HFF-Myc (cell line): Measurements from ENCODE around the gene FIP1L1.

Source experiments
- DNase-seq: peaks from one replicate; pipeline ENCODE4 v3.0.0-alpha.2; 2011; ENCODE audit warnings: low read depth; ENCODE audit errors: extremely low read depth
- H3K4me3 ChIP-seq: replicated peaks from 2 replicates; pipeline ENCODE4 v1.5.1; 2011; ENCODE audit warnings: low read depth, mild to moderate bottlenecking, control low read depth, low read length
- TF ChIP-seq, protein P1 (sequence below): IDR thresholded peaks from 2 replicates; pipeline ENCODE4 v1.5.1; 2012; ENCODE audit warnings: mild to moderate bottlenecking, low read depth, low read length, control low read depth; ENCODE audit errors: missing control alignments

The FIP1L1 gene

DNA sequence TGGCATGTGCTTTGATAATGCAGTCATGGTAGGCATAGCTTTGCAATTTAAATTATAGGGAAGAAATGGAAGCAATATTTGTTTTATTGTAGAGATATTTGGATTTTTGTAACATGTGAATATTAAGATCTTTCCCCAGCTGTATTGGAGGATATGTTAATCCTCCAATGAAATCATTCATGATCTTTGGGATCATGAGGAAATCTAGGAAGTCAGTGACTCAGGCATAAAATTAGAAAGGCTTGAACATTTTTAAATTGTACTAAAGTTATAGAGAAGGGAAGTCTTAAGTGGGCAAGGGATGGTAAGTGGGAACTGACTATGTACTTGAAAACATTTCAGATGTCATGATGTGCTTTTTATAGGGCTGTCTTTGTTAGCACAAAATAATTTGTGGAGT lies 46.8 kb downstream of the FIP1L1 start:
- H3K4me3 ChIP-seq: no peak overlapping the region
- no peak for DNase-seq
- TF ChIP-seq, protein P1, sequence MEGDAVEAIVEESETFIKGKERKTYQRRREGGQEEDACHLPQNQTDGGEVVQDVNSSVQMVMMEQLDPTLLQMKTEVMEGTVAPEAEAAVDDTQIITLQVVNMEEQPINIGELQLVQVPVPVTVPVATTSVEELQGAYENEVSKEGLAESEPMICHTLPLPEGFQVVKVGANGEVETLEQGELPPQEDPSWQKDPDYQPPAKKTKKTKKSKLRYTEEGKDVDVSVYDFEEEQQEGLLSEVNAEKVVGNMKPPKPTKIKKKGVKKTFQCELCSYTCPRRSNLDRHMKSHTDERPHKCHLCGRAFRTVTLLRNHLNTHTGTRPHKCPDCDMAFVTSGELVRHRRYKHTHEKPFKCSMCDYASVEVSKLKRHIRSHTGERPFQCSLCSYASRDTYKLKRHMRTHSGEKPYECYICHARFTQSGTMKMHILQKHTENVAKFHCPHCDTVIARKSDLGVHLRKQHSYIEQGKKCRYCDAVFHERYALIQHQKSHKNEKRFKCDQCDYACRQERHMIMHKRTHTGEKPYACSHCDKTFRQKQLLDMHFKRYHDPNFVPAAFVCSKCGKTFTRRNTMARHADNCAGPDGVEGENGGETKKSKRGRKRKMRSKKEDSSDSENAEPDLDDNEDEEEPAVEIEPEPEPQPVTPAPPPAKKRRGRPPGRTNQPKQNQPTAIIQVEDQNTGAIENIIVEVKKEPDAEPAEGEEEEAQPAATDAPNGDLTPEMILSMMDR: no peak

DNA sequence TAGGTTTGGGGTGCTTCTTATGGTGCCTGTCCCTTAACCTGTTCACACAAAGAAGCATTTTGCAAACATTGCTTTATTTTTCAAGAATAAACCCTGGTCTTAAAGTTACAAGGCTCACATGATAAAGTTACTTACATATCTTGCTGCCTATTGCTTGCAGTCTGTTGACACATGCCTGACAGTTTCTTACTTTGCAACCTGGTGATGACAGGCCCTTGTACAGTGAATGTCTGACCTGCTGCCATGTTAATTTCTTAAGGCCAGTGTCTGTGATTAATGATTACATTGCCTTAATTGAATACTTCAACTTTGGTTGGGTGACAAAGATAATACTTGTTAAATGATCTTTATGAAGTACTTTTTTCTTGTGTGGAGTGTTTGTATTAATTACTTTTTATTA lies 49.9 kb downstream of the FIP1L1 start:
- TF ChIP-seq, protein P1: no peak
- H3K4me3 ChIP-seq: no peak overlapping the region
- DNase-seq: no peak

DNA sequence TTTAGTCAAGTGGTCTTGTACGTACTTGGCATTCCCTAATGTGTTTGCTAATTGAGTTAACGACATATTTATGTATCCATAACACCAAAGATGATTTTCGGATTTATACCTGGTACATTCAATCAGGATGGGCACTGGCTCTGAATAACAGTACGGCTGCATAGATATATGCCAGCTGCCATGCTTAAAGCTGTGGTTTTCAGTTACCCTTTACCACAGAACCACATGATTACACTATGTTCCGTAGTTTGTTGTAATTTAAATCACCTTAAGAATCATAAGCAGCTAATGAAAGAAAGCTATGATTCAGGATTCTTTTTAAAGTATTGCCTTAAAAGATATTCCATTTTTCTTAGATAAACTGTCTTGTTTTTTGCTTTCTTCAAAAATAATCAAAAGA lies 53.6 kb downstream of the FIP1L1 start:
- DNase-seq: no peak
- H3K4me3 ChIP-seq: no peak overlapping the region
- TF ChIP-seq, protein P1: no peak

DNA sequence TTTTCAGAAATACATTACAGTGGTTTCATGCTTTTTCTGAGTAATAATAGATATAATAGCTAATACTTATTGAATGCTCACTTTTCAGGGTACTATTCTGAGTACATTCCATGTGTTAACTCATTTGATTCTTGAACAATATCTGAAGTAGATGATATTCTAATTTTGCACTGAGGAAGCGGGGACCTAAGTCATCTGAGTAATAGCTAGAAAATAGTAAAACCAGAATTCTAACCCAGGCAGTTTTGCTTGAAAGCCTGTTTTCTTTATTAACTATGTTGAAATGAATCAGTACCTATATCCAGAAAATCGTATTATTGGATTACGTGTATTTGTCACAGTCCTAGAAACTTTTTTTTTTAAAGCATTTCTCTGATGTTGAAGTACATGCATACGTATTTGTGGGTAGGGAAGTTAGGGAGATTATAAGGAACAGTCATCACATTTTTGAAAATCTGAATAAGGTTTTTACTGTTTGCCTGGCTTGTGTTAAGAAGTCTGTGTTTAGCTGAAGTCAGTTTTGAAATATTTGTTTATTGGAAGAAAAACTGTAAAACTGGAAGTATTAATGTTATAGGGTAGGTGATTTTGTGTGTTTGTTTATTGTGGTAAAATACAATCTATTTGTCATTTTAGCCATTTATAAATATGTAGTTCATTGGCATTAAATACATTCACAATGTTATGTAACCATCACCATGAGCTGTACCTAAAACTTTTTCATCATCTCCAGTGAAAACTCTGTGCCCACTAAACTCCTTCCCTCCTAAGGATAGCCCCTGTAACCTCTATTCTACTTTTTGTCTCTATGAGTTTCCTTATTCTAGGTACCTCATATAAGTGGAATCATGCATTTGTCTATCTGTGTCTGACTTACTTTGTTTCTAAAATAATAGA lies 55.3 kb downstream of the FIP1L1 start:
- no peak for DNase-seq
- no peak overlapping the region for H3K4me3 ChIP-seq
- TF ChIP-seq, protein P1: no peak

DNA sequence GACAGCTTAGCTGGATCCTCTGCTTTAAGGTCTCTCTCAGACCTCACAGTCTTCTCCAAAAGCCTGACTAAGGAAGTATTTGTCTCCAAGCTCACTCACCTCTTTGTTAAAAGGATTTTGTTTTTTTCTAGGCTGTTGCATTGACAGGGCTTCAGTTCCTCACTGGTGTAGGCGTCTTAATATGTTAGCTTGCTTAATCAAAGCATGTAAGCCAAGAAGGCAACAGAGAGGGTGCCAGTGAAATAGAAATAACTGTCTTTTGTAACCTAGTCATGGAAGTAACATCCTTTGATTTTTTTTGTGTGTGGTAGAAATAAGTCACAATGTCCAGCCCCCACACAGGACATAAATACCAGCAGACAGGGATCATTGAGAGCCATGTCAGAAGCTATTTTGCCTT lies 58.8 kb downstream of the FIP1L1 start:
- DNase-seq: no peak
- no peak overlapping the region for H3K4me3 ChIP-seq
- TF ChIP-seq, protein P1: no peak

DNA sequence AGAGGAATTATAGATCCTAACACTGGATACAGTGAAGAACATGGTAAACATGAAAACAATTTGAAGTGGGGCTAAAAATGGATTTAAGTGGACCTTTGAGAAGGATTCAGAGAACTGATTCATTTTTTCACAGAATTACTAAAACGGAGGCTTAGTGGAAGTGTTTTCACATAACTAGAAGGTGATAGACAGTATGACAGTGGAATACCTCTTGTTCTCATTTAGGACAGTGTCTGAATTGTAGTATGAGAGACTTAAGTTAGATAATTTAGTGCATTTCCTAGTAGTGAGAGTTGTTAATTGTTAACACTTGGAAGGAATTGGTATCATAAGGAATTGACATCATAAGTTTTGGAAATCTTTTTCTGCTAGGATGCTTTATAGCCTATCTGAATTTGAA lies 64.1 kb downstream of the FIP1L1 start:
- DNase-seq: no peak
- no peak overlapping the region for H3K4me3 ChIP-seq
- TF ChIP-seq, protein P1: no peak
